Transverse colon (tissue), 4 donors: ENCODE results near the gene GALK2. TPM values are rescaled to one million over a fixed set of nuclear protein-coding genes. Genes with fewer than 3 reads are reported as not detected.
A peak's percentile ranks its signal among the peaks of the same experiment; 100 is the strongest.

Source experiments
- DNase-seq: peaks from one replicate; pipeline ENCODE4 v3.0.0-alpha.2; 2019
- H3K27ac ChIP-seq, 4 donors: fragments of 200-600 bp; sonication (generic); 2 replicates each; pipeline ENCODE4 v1.5.1; 2016 to 2018; ENCODE audit warnings: inconsistent platforms in 4 of 4
- H3K27me3 ChIP-seq: fragments of 200-600 bp; sonication (generic); 2 replicates; pipeline ENCODE4 v1.5.1; 2017; ENCODE audit warnings: inconsistent platforms
- H3K36me3 ChIP-seq, 4 donors: fragments of 200-600 bp; sonication (generic); 2 replicates each; pipeline ENCODE4 v1.5.1; 2017 to 2019; ENCODE audit warnings: inconsistent platforms in 4 of 4
- H3K4me1 ChIP-seq, 4 donors: fragments of 200-600 bp; sonication (generic); 2 replicates each; pipeline ENCODE4 v1.5.1; 2017 to 2020; ENCODE audit warnings: inconsistent platforms in 4 of 4
- H3K4me3 ChIP-seq, 4 donors: fragments of 200-600 bp; sonication (generic); 1 replicate in 1 of 4; 2 replicates in 3 of 4; pipeline versions ENCODE4 v1.5.1 to v1.6.1; 2017 to 2019; ENCODE audit warnings: inconsistent platforms in 4 of 4
- H3K9me3 ChIP-seq, 2 donors: fragments of 200-600 bp; sonication (generic); 2 replicates each; pipeline ENCODE4 v1.5.1; 2017 to 2019; ENCODE audit warnings: inconsistent platforms in 2 of 2
- EP300 ChIP-seq: sonication (generic); formaldehyde crosslinking; IDR thresholded peaks from one replicate; pipeline ENCODE4 v1.6.1; 2017; ENCODE audit warnings: antibody characterized with exemption, low read depth
- POLR2A ChIP-seq: fragments of 450-650 bp; IDR thresholded peaks from one replicate; pipeline ENCODE4 v1.6.1; 2016; ENCODE audit warnings: antibody characterized with exemption, mild to moderate bottlenecking, moderate library complexity
- POLR2AphosphoS5 ChIP-seq, 3 donors: sonication (generic); formaldehyde crosslinking; IDR thresholded peaks; one replicate each; pipeline ENCODE4 v1.6.1; 2016; ENCODE audit warnings: antibody characterized with exemption in 3 of 3
- WGBS, 2 donors: methylation state at CpG; one replicate each; pipeline ENCODE4 v1.1.5; 2018; ENCODE audit warnings: low coverage in 1 of 2; 5-methylcytosine and 5-hydroxymethylcytosine counted together
- in situ Hi-C, 4 donors: fragments of 200-750 bp; cut with MboI; loops; one replicate each; pipeline versions ENCODE4 v1.15.0 to v1.15.1; 2017; ENCODE audit warnings: low sequenced_read_pairs in 3 of 4, low pct_ligation_motif_present in 1 of 4, low pct_unique_long_range_greater_than_20kb in 1 of 4
- intact Hi-C: fragments of 100-400 bp; cut with DNase I; formaldehyde crosslinking; loops from one replicate; pipeline ENCODE4 v1.15.1; 2023; ENCODE audit warnings: low total_unique reads
- total RNA-seq, 4 donors: library from RNA; depleted of rRNA; stranded (reverse); fragments of >200 nt; gene quantifications; one replicate each; pipeline ENCODE4 v1.1.0, GENCODE V29; 2016
- TF ChIP-seq, protein P1 (sequence below), 5 experiments: fragments of 200-600 bp in 3 of 5; fragments of 450-650 bp in 2 of 5; sonication (generic) in 3 of 5; IDR thresholded peaks; 1 replicate in 2 of 5; 2 replicates in 3 of 5; pipeline ENCODE4 v1.5.1; 2016 to 2017; ENCODE audit warnings: antibody characterized with exemption in 5 of 5, inconsistent platforms in 3 of 5, mild to moderate bottlenecking in 2 of 5, moderate library complexity in 1 of 5

Gene GALK2
- total RNA-seq, 4 donors from 2014 or later, result 5.6 to 42.6 (median 30.7) TPM

DNA sequence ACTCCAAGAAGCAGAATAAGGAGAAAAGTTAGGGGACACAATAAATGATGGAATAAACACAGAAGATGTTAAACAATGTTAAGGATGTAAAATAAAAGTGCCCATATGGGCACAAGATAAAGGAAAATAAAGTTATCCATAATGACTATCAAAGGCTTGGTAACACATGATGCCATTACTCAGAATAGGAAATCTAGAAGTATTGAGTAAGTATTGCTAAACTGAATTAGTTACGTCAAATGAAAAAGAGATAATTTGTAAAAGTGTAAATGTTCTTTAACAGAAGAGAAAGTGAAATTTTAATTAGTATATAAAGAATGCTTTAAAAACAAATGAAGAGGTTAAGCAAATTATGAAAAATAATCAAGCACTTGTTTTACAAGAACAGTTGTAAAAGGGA is 21.3 kb upstream of the GALK2 start:
- Histone ChIP-seq H3K36me3 (peaks cover 0 to 11% (median 0%) of the 10 kb centered on the region in 4 donors), H3K27ac (no peak overlapping the region), H3K9me3 (no peaks in the 10 kb centered on the region), H3K27me3 (no peaks in the 10 kb centered on the region), H3K4me1 (peaks cover 4 to 62% (median 11%) of the 10 kb centered on the region in 4 donors), H3K4me3 (no peak overlapping the region)
- DNase-seq, result no peak
- no peak for TF ChIP-seq EP300
- TF ChIP-seq, protein P1, sequence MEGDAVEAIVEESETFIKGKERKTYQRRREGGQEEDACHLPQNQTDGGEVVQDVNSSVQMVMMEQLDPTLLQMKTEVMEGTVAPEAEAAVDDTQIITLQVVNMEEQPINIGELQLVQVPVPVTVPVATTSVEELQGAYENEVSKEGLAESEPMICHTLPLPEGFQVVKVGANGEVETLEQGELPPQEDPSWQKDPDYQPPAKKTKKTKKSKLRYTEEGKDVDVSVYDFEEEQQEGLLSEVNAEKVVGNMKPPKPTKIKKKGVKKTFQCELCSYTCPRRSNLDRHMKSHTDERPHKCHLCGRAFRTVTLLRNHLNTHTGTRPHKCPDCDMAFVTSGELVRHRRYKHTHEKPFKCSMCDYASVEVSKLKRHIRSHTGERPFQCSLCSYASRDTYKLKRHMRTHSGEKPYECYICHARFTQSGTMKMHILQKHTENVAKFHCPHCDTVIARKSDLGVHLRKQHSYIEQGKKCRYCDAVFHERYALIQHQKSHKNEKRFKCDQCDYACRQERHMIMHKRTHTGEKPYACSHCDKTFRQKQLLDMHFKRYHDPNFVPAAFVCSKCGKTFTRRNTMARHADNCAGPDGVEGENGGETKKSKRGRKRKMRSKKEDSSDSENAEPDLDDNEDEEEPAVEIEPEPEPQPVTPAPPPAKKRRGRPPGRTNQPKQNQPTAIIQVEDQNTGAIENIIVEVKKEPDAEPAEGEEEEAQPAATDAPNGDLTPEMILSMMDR (IDR thresholded peaks at IDR 0.05), result no peak
- no peak for TF ChIP-seq POLR2AphosphoS5 (IDR thresholded peaks at IDR 0.05)
- TF ChIP-seq POLR2A, result no peak
- in situ Hi-C loops (loop anchor here in 2 of 4 donors (10.0 kb wide), 1 partner anchor 284 kb away; no protein-coding TSS in a partner anchor), intact Hi-C loops (loop anchor here (10.0 kb wide), 1 partner anchor 284 kb away; no protein-coding TSS in a partner anchor)
- 84 to 86% methylated on average over 1 of the region's 1 CpG for WGBS, 2 donors

DNA sequence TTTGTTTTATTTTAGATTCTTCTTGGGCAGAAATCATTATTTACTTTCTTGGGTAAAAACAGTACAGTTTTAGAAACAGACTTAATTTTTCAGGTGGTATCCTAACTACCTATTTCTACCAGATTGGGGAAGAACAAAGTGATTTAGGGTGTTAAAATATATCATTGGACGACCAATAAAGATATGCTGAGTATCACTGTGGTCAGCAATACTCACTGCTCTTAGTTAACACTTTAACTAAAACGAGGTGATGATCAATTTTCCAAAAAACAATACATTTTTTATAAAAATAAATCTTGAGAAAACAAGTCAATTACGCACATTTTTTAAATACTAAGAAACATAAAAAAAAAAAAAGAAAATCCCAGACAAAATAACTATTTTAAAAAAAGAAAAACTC is 18.2 kb upstream of the GALK2 start:
- peaks cover 4 to 61% (median 18%) of the 10 kb centered on the region in 4 donors for H3K4me1 ChIP-seq
- no peaks in the 10 kb centered on the region for H3K36me3 ChIP-seq
- in situ Hi-C loops, result loop anchor here in 1 of 4 donors (10.0 kb wide), 1 partner anchor 287 kb away; no protein-coding TSS in a partner anchor
- intact Hi-C loops, result no loop called here
- no peak for DNase-seq
- no peak overlapping the region for H3K27ac ChIP-seq
- no peaks in the 10 kb centered on the region for H3K27me3 ChIP-seq
- H3K4me3 ChIP-seq, result no peak overlapping the region
- WGBS, 2 donors, result 75 to 82% methylated on average over 3 of the region's 3 CpGs
- H3K9me3 ChIP-seq, result no peaks in the 10 kb centered on the region
- no peak for TF ChIP-seq POLR2A
- TF ChIP-seq, protein P1 (IDR thresholded peaks at IDR 0.05), result no peak
- no peak for TF ChIP-seq EP300
- no peak for TF ChIP-seq POLR2AphosphoS5 (IDR thresholded peaks at IDR 0.05)

DNA sequence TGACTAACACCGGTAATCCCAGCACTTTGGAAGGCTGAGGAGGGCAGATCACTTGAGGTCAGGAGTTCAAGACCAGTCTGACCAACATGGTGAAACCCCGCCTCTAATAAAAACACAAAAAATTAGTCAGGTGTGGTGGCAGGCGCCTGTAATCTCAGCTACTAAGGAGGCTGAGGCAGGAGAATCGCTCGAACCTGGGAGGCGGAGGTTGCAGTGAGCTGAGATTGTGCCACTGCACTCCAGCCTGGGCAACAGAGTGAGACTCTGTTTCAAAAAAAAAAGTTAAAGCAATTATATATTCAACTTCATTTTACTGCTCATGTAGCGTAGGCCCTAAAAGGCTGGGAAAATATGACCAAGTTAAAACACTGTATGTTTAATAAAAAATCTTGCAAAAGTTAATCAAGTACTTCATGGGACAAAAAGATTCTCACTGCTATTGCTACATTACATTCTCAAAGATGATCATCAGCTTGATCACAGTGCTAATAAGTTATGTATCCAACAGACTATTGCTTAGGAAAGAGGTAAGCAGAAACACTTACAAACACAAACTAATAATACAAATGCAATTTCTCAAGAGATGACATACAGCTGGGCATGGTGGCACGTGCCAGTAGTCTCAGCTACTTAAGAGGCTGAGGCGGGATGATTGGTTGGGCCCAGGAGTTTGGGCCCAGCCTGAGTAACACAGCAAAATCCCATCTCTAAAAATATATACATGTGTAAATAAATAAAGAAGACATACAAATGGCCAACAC is 17.3 kb upstream of the GALK2 start:
- Histone ChIP-seq H3K27me3 (no peaks in the 10 kb centered on the region), H3K4me1 (peaks cover 3 to 61% (median 19%) of the 10 kb centered on the region in 4 donors), H3K4me3 (no peak overlapping the region), H3K36me3 (no peaks in the 10 kb centered on the region), H3K27ac (no peak overlapping the region), H3K9me3 (no peaks in the 10 kb centered on the region)
- DNase-seq, result no peak
- no peak for TF ChIP-seq POLR2A
- TF ChIP-seq, protein P1 (IDR thresholded peaks at IDR 0.05), result no peak
- TF ChIP-seq POLR2AphosphoS5 (IDR thresholded peaks at IDR 0.05), result no peak
- TF ChIP-seq EP300, result no peak
- in situ Hi-C loops (loop anchor here in 1 of 4 donors (10.0 kb wide), 1 partner anchor 288 kb away; no protein-coding TSS in a partner anchor), intact Hi-C loops (no loop called here)
- 89 to 96% methylated on average over 3 to 9 of the region's 9 CpGs for WGBS, 2 donors

DNA sequence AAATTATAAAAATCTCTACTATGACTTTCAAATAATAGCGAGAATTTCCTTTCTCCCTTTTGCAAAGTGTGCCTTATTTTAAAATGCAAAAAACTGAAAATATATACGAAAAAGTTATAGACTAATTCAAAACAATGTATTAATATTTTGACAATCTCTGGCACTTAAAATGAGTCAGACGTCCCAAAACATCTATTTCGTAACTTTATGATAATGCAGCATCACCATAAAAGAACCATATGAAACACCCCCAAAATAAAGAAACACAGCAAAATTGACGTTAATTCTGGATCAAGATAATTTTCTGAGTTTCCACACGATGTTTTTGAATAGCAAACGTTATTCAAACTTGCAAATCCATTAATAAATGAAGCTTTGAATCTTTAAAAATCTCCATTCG is 15.7 kb upstream of the GALK2 start:
- Histone ChIP-seq H3K27ac (peak overlapping the region; percentile 88 to 94 (median 92)), H3K27me3 (no peaks in the 10 kb centered on the region), H3K36me3 (no peaks in the 10 kb centered on the region), H3K9me3 (no peaks in the 10 kb centered on the region), H3K4me3 (peak overlapping the region; percentile 82 to 97 (median 89)), H3K4me1 (peaks cover 0 to 50% (median 17%) of the 10 kb centered on the region in 4 donors)
- 9 to 14% methylated on average over 8 of the region's 8 CpGs for WGBS, 2 donors
- in situ Hi-C loops, result loop anchor here in 1 of 4 donors (10.0 kb wide), 1 partner anchor 290 kb away; no protein-coding TSS in a partner anchor
- DNase-seq, result no peak
- TF ChIP-seq POLR2AphosphoS5 (IDR thresholded peaks at IDR 0.05) (no peak), POLR2A (no peak), EP300 (no peak)
- TF ChIP-seq, protein P1 (IDR thresholded peaks at IDR 0.05), result no peak
- intact Hi-C loops, result no loop called here
